Chondrocyte (in vitro differentiated cells): ENCODE results near the gene IFITM2. TPM values are rescaled to one million over a fixed set of nuclear protein-coding genes. Genes with fewer than 3 reads are reported as not detected.

Experiments
- DNase-seq: peaks from one replicate; pipeline ENCODE4 v3.0.0; 2021; ENCODE audit warnings: mixed read lengths, low spot score
- H3K27ac Mint-ChIP-seq: one replicate; pipeline ENCODE4 v1.8.0; 2021; ENCODE audit warnings: mild to moderate bottlenecking, moderate library complexity, mixed read lengths; ENCODE audit not compliant: unreplicated experiment
- H3K27me3 Mint-ChIP-seq: 2 replicates; pipeline ENCODE4 v1.8.0; 2021; ENCODE audit warnings: low read depth, mixed read lengths
- H3K36me3 Mint-ChIP-seq: 2 replicates; pipeline ENCODE4 v1.8.0; 2021; ENCODE audit warnings: low read depth, mixed read lengths
- H3K4me1 Mint-ChIP-seq: 2 replicates; pipeline ENCODE4 v1.8.0; 2021; ENCODE audit warnings: low read depth, mild to moderate bottlenecking, mixed read lengths
- H3K4me3 Mint-ChIP-seq: one replicate; pipeline ENCODE4 v1.8.0; 2021; ENCODE audit warnings: mild to moderate bottlenecking, moderate library complexity, mixed read lengths; ENCODE audit not compliant: unreplicated experiment
- H3K9me3 Mint-ChIP-seq: 2 replicates; pipeline ENCODE4 v1.8.0; 2021; ENCODE audit warnings: low read depth, mixed read lengths
- total RNA-seq: library from RNA; stranded (reverse); gene quantifications from 3 replicates; pipeline ENCODE4 v1.2.1, GENCODE V29; 2021
- TF ChIP-seq, protein P1 (sequence below): fragments of 200-600 bp; sonication (generic); IDR thresholded peaks from 2 replicates; pipeline ENCODE4 v1.5.0; 2021; ENCODE audit warnings: antibody characterized with exemption, mild to moderate bottlenecking, moderate library complexity

IFITM2 gene
- total RNA-seq, 1 donor from 2014 or later: 109 TPM

DNA sequence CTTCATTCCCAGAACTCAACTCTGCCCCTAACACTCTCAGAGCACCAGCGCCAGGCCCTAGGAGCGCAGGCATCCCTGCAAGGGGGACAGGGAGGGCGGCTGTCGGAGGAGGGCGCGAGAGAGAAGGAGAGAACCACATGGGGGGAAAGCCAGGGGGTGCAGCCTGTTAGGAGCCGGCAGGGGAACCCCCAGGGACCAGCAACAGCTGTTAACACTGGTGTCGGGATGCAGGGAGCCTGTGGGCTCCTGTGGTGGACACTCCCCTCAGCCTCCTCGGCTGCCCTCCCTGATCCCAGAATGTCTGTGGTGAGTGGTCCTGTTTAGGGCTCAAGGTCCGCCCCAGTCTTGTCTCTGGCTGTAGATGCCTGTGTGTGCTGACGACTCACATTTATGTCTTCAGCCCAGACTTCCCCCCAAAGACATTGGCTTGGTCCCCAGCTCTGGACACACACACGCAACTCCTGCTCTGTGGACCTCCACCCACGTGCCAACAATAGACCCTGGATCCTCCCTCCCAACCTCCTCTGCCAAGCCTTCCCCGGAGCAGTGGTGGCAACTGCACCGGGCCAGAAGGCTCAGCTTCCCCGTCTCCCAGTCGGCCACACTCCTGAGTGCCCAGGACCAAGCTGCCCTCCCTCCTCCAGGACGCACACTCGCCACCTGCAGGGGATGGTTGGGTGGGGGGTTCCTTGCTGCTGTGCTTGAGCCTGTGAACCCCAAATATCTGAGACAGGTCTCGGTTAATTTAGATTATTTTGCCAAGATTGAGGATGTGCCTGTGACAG is 7.5 kb upstream of the IFITM2 start:
- no peaks in the 10 kb centered on the region for H3K27me3 Mint-ChIP-seq
- no peaks in the 10 kb centered on the region for H3K9me3 Mint-ChIP-seq
- DNase-seq: peak; percentile 83
- H3K4me3 Mint-ChIP-seq: no peak overlapping the region
- H3K27ac Mint-ChIP-seq: no peak overlapping the region
- no peaks in the 10 kb centered on the region for H3K36me3 Mint-ChIP-seq
- TF ChIP-seq, protein P1, sequence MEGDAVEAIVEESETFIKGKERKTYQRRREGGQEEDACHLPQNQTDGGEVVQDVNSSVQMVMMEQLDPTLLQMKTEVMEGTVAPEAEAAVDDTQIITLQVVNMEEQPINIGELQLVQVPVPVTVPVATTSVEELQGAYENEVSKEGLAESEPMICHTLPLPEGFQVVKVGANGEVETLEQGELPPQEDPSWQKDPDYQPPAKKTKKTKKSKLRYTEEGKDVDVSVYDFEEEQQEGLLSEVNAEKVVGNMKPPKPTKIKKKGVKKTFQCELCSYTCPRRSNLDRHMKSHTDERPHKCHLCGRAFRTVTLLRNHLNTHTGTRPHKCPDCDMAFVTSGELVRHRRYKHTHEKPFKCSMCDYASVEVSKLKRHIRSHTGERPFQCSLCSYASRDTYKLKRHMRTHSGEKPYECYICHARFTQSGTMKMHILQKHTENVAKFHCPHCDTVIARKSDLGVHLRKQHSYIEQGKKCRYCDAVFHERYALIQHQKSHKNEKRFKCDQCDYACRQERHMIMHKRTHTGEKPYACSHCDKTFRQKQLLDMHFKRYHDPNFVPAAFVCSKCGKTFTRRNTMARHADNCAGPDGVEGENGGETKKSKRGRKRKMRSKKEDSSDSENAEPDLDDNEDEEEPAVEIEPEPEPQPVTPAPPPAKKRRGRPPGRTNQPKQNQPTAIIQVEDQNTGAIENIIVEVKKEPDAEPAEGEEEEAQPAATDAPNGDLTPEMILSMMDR: no peak
- peaks cover 3% of the 10 kb centered on the region for H3K4me1 Mint-ChIP-seq

DNA sequence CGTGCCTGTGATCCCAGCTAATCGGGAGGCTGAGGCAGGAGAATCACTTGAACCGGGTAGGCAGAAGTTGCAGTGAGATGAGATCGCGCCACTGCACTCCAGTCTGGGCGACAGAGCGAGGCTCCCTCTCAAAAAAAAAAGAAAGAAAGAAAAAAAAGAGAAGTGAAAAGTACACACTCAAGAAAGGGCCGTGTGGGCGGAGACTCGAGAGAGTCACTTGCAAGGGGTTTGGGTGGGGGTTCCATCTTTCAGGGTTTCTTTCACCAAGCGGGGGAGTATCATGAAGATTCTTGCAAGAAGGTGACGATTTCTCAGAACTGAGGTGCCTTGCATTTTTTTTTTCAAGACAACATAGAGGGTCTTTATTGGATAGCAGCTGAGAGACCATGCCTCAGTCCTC is 4.3 kb upstream of the IFITM2 start:
- no peak overlapping the region for H3K4me3 Mint-ChIP-seq
- no peaks in the 10 kb centered on the region for H3K27me3 Mint-ChIP-seq

DNA sequence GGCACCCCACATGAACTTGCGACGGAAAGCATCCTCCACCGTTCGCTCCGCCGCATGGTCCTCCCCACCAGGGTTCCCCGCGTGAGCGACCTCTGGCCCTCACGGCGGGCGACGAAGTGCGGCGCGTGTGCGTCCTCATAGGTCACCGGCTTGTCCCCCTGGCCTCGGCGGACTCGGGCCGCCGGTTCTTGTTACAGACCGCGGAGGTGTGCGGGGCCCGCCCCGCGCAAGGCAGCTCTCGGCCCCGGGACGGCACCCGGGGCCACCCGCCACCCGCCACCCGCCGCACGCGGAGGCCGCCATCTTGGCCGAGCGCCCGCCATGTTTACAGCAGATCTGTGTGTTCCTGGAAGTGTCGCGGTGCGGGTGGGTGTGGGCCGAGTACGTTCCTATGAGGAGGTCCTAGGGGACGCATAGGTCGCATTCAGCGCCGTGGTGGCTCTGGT is 3.5 kb upstream of the IFITM2 start:
- H3K4me1 Mint-ChIP-seq: peaks cover 23% of the 10 kb centered on the region

More for the DNA sequence above, 4.3 kb upstream of the IFITM2 start:
- no peaks in the 10 kb centered on the region for H3K9me3 Mint-ChIP-seq
- no peak overlapping the region for H3K27ac Mint-ChIP-seq
- TF ChIP-seq, protein P1: no peak
- no peaks in the 10 kb centered on the region for H3K36me3 Mint-ChIP-seq
- H3K4me1 Mint-ChIP-seq: peaks cover 15% of the 10 kb centered on the region
- peak; percentile 39 for DNase-seq

DNA sequence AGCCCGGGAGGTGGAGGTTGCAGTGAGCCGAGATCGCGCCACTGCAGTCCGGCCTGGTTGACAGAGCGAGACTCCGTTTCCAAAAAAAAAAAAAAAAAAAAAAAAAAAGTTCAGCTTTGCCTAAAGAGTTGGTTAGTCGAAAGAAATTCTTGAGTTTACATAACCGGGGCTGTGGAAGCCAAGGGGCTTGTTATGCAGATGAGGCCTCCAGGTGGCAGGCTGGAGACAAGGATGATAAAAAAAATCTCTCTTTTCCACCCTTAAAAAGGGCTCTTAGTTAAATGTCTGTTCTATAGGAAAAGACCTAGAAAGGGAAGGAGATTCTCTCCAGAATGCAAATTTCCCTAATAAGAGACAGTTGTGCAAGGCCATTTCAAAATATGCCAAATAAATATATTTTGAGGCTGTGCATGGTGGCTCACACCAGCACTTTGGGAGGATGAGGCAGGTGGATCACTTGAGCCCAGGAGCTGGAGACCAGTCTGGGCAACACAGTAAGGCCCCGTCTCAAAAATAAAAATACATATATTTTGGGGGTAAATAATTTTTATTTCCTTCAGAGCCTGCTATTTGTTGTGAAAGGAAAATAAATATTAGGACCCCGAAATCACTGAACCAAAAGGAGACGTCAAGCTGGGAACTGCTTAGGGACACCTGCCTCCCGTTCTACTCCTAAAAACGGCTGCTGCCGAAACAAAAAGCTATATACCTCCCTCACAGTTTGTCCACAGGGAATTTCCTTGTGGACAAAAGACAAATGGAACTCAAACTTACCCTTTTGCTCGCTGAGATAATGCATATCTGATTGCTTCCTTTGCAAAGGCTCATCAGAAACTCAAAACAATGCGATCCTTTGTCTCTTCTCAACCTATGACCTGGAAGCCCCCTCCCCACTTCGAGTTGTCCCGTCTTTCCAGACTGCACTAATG is 2.4 kb upstream of the IFITM2 start:
- TF ChIP-seq, protein P1: peak; percentile 79
- no peak for DNase-seq
- Mint-ChIP-seq H3K4me3 (no peak overlapping the region), H3K36me3 (no peaks in the 10 kb centered on the region), H3K27me3 (no peaks in the 10 kb centered on the region), H3K9me3 (no peaks in the 10 kb centered on the region), H3K27ac (no peak overlapping the region), H3K4me1 (peaks cover 33% of the 10 kb centered on the region)

More for the DNA sequence above, 3.5 kb upstream of the IFITM2 start:
- Mint-ChIP-seq H3K27me3 (no peaks in the 10 kb centered on the region), H3K27ac (no peak overlapping the region), H3K36me3 (no peaks in the 10 kb centered on the region), H3K4me3 (no peak overlapping the region), H3K9me3 (no peaks in the 10 kb centered on the region)
- TF ChIP-seq, protein P1: no peak
- peak; percentile 87 for DNase-seq

DNA sequence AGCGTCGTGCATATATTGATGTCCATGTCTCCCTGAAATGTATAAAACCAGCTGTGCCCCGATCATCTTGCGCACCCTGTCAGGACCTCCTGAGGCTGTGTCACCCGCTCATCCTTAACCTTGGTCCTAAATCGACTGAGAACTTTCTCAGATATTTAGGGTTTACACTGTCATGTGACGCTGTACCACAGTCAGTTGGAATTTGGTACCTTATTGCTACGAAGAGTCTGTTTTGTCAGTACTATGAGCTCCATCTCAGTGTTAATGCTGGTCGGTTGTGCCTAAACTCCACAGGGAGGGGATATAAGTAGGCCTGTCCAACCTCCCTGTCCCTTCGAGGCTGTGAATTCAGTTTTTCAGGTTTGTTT is 1.8 kb upstream of the IFITM2 start:
- H3K9me3 Mint-ChIP-seq: no peaks in the 10 kb centered on the region
- H3K36me3 Mint-ChIP-seq: no peaks in the 10 kb centered on the region
- H3K4me1 Mint-ChIP-seq: peaks cover 33% of the 10 kb centered on the region
- no peaks in the 10 kb centered on the region for H3K27me3 Mint-ChIP-seq
- no peak overlapping the region for H3K27ac Mint-ChIP-seq
- no peak for DNase-seq
- H3K4me3 Mint-ChIP-seq: no peak overlapping the region
- TF ChIP-seq, protein P1: no peak
